Thyroid gland (tissue), 4 donors: ENCODE data around the gene NAPB.

Experiments
- POLR2A ChIP-seq, 2 donors: fragments of 450-650 bp; IDR thresholded peaks; one replicate each; pipeline ENCODE4 v1.6.1; 2017; ENCODE audit warnings: antibody characterized with exemption in 2 of 2, mild to moderate bottlenecking in 2 of 2, moderate library complexity in 1 of 2
- TF ChIP-seq, protein P1 (sequence below), 6 experiments: fragments of 200-600 bp in 3 of 6; fragments of 450-650 bp in 3 of 6; sonication (generic) in 3 of 6; IDR thresholded peaks; one replicate each; pipeline ENCODE4 v1.5.1; 2016 to 2019; ENCODE audit warnings: antibody characterized with exemption in 6 of 6, mild to moderate bottlenecking in 2 of 6, inconsistent platforms in 1 of 6, moderate library complexity in 1 of 6

DNA sequence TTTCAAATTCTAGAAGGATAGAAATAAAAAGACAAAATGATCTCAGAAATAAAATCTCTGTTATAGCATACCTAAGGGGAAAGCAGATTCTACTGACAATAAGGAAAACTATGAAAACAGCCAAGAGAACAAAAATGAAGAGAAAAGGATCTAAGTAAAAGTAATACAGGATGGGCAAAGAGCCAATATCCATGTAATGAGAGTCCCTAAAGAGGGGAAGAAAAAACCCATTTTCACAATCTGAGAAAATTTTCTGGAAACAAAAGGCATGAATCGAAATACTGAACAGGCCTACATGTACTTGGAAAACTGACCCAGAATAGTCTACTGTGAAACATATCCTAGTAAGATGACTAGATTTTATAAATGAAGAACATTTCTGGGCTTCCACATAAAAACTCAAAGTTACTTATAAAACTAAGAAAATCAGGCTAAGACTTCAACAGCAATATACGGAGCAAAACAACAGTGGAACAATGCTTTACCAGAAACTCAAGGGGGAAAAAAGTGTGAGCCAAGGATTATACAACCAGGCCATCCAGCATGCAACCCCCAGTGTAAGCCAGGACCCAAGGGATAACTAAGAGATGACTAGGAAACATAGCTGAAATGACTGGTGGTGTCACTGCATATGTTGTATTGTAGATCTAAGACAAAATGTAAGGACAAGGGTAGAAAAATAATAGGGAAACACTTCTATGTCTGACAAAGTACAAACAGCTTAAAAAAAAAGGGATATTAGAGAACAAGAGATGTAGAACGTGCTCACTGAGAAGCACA lies 10.2 kb downstream of the NAPB start:
- TF ChIP-seq, protein P1, sequence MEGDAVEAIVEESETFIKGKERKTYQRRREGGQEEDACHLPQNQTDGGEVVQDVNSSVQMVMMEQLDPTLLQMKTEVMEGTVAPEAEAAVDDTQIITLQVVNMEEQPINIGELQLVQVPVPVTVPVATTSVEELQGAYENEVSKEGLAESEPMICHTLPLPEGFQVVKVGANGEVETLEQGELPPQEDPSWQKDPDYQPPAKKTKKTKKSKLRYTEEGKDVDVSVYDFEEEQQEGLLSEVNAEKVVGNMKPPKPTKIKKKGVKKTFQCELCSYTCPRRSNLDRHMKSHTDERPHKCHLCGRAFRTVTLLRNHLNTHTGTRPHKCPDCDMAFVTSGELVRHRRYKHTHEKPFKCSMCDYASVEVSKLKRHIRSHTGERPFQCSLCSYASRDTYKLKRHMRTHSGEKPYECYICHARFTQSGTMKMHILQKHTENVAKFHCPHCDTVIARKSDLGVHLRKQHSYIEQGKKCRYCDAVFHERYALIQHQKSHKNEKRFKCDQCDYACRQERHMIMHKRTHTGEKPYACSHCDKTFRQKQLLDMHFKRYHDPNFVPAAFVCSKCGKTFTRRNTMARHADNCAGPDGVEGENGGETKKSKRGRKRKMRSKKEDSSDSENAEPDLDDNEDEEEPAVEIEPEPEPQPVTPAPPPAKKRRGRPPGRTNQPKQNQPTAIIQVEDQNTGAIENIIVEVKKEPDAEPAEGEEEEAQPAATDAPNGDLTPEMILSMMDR (IDR thresholded peaks at IDR 0.05), result no peak
- TF ChIP-seq POLR2A (IDR thresholded peaks at IDR 0.05), result no peak
